Uterus (tissue), 4 donors: ENCODE measurements around the gene MACO1. TPM values are rescaled to one million over a fixed set of nuclear protein-coding genes. Genes with fewer than 3 reads are reported as not detected.

ENCODE experiments used
- DNase-seq, 2 donors: peaks; one replicate each; pipeline ENCODE4 v3.0.0-alpha.2; 2019 to 2020
- H3K27ac ChIP-seq, 2 donors: fragments of 200-600 bp; sonication (generic); 1 replicate in 1 of 2; 2 replicates in 1 of 2; pipeline ENCODE4 v1.5.1; 2016 to 2018
- H3K27me3 ChIP-seq, 2 donors: fragments of 200-600 bp; sonication (generic); one replicate each; pipeline ENCODE4 v1.5.1; 2018 to 2019; ENCODE audit warnings: control low read depth in 1 of 2
- H3K36me3 ChIP-seq, 2 donors: fragments of 200-600 bp; sonication (generic); one replicate each; pipeline ENCODE4 v1.5.1; 2019; ENCODE audit warnings: control low read depth in 1 of 2
- H3K4me1 ChIP-seq, 2 donors: fragments of 200-600 bp; sonication (generic); one replicate each; pipeline ENCODE4 v1.5.1; 2018 to 2019; ENCODE audit warnings: control low read depth in 1 of 2
- H3K4me3 ChIP-seq, 2 donors: fragments of 200-600 bp; sonication (generic); 1 replicate in 1 of 2; 2 replicates in 1 of 2; pipeline ENCODE4 v1.5.1; 2018 to 2019; ENCODE audit warnings: mild to moderate bottlenecking in 1 of 2
- H3K9me3 ChIP-seq, 2 donors: fragments of 200-600 bp; sonication (generic); one replicate each; pipeline ENCODE4 v1.5.1; 2019; ENCODE audit warnings: control low read depth in 1 of 2
- CTCF ChIP-seq, 4 experiments: fragments of 200-600 bp in 2 of 4; fragments of 450-650 bp in 2 of 4; sonication (generic) in 2 of 4; IDR thresholded peaks; one replicate each; pipeline ENCODE4 v1.5.1; 2016 to 2019; ENCODE audit warnings: antibody characterized with exemption in 4 of 4, mild to moderate bottlenecking in 2 of 4, moderate library complexity in 1 of 4
- POLR2A ChIP-seq, 2 donors: fragments of 450-650 bp; IDR thresholded peaks; one replicate each; pipeline ENCODE4 v1.6.1; 2016; ENCODE audit warnings: antibody characterized with exemption in 2 of 2, mild to moderate bottlenecking in 1 of 2, moderate library complexity in 1 of 2
- intact Hi-C: fragments of 100-400 bp; cut with DNase I; formaldehyde crosslinking; loops from one replicate; pipeline ENCODE4 v1.15.1; 2023; ENCODE audit warnings: low total_unique reads
- total RNA-seq, 4 donors: library from RNA; depleted of rRNA in 3 of 4; stranded (reverse); fragments of >200 nt in 3 of 4; gene quantifications; one replicate each; pipeline versions ENCODE4 v1.1.0 to v1.2.4, GENCODE V29; 2014 to 2023
- donor health status: DM: yes; HTN: yes; CAD: no.

The MACO1 gene
- total RNA-seq, 4 donors from 2014 or later, result 15.4 to 26.8 (median 20.2) TPM

GRCh38 chr1:25541889-25542658, 111.4 kb downstream of the MACO1 start:
- Histone ChIP-seq H3K36me3 (no peaks in the 10 kb centered on the region), H3K4me1 (peaks cover 0 to 8% of the 10 kb centered on the region in 2 donors), H3K27me3 (no peaks in the 10 kb centered on the region), H3K4me3 (no peak overlapping the region), H3K27ac (no peak overlapping the region), H3K9me3 (no peaks in the 10 kb centered on the region)
- intact Hi-C loops, result no loop called here
- no peak for DNase-seq
- TF ChIP-seq CTCF (IDR thresholded peaks at IDR 0.05) (no peak), POLR2A (IDR thresholded peaks at IDR 0.05) (no peak)

GRCh38 chr1:25543005-25543424, 112.3 kb downstream of the MACO1 start:
- intact Hi-C loops, result no loop called here
- H3K27ac ChIP-seq, result peak overlapping the region; percentile 77 to 78
- peaks cover 0 to 8% of the 10 kb centered on the region in 2 donors for H3K4me1 ChIP-seq

DNA sequence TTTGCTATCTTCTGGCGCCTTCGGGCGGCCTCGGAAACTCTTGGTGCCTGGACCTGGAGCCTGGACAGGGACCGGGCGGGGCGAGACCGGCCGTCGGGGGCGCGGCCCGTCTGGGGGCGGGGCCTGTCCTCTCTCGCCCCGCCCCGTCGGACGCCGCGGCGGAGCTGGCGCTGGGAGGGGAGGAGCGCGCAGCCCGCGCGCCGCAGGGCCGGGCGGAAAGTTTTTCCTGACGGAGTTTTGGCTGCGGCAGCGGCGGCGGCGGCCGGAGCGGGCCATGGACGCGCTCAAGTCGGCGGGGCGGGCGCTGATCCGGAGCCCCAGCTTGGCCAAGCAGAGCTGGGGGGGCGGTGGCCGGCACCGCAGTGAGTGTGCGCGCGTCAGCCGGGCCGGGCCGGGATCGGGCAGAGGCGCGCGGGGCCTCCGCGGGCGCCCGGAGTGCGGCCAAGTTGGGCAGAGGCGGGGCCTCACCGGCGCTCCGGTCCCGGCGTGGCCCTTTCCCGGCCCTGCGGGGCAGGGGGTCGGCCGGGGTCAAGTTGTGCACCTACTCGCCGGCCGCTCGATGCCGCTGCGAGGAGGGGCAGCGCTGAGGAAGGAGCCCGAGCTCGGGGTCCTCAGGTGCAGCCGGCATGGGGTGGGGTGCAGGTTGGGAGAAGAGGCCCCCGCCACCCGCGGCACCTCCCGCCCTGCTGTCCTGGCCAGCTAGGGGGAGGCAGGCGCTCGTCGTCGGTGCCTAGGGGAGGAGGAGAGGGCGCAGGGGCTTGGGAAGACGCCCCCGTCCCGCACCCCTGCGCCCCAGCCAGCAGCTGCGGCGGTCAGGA, 112.9 kb downstream of the MACO1 start, which contains the start of gene LDLRAP1:
Gene LDLRAP1, plus strand, starts transcription at position 182 of the 818 bp plus-strand sequence. Its CDS starts 93 bp downstream, at position 275.
- intact Hi-C loops, result no loop called here

More at GRCh38 chr1:25543005-25543424, 112.3 kb downstream of the MACO1 start:
- TF ChIP-seq POLR2A (IDR thresholded peaks at IDR 0.05) (no peak), CTCF (IDR thresholded peaks at IDR 0.05) (no peak)
- H3K4me3 ChIP-seq, result peak overlapping the region; percentile 53 to 67
- H3K36me3 ChIP-seq, result no peaks in the 10 kb centered on the region
- H3K27me3 ChIP-seq, result no peaks in the 10 kb centered on the region
- DNase-seq, result no peak
- H3K9me3 ChIP-seq, result no peaks in the 10 kb centered on the region

DNA sequence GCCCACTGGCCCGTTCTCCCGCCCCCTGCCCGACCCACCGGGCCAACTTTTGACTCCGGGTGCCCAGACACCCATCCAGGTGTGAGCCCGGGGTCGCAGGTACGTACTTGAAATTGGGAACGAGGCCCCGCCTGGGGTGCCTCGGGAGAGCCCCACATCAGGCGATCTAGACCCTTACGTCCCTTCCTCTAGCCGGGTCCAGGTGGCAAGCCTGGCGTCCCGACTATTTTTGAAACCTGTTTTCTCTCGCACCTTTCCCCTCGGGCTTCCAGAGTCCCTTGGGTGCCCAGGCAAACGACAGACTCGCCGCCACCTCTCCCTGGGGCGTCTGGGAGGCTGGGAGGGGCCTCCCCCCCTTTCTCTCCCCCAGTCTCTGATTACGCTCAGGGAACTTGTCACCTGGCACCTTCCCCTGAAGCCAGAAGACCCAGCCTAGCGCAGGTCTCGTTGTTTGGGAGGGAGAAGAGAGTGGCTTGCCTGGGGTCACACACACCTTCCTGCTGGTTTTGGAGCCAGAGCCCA, 113.6 kb downstream of the MACO1 start:
- TF ChIP-seq POLR2A (IDR thresholded peaks at IDR 0.05) (no peak), CTCF (IDR thresholded peaks at IDR 0.05) (no peak)
- no peaks in the 10 kb centered on the region for H3K27me3 ChIP-seq
- intact Hi-C loops, result no loop called here
- H3K9me3 ChIP-seq, result no peaks in the 10 kb centered on the region
- peaks cover 3 to 13% of the 10 kb centered on the region in 2 donors for H3K4me1 ChIP-seq
- H3K27ac ChIP-seq, result peak overlapping the region; percentile 77 to 78
- peak overlapping the region; percentile 53 to 67 for H3K4me3 ChIP-seq
- H3K36me3 ChIP-seq, result no peaks in the 10 kb centered on the region
- DNase-seq, result no peak

More for the DNA sequence above, 112.9 kb downstream of the MACO1 start, which contains the start of gene LDLRAP1:
- Histone ChIP-seq H3K9me3 (no peaks in the 10 kb centered on the region), H3K36me3 (no peaks in the 10 kb centered on the region), H3K4me3 (peak within 1 kb of the TSS; percentile 53 to 67), H3K4me1 (peaks cover 0 to 8% of the 10 kb centered on the region in 2 donors), H3K27ac (peak within 1 kb of the TSS; percentile 77 to 78), H3K27me3 (no peaks in the 10 kb centered on the region)
- TF ChIP-seq POLR2A (IDR thresholded peaks at IDR 0.05), result peak; percentile 92 to 94
- peak in 1 of 4 experiments; percentile 27 for TF ChIP-seq CTCF (IDR thresholded peaks at IDR 0.05)
- peak; percentile 64 to 83 for DNase-seq
